HG03039 (cell line): ENCODE results near the gene HOOK1.
A peak's percentile ranks its signal among the peaks of the same experiment; 100 is the strongest.

Experiments used
- ATAC-seq: cut with Tn5 transposase; IDR thresholded peaks from one replicate; pipeline ENCODE4 v1.9.1; 2021; ENCODE audit warnings: mild to moderate bottlenecking, moderate library complexity; ENCODE audit not compliant: unreplicated experiment

The HOOK1 gene

GRCh38 chr1:59814901-59815825 lies at the start of gene HOOK1:
HOOK1 (plus strand) TSS chr1:59814949; CDS start chr1:59815118, 169 bp downstream.
- no peak for ATAC-seq

GRCh38 chr1:59765011-59765730 lies 49.6 kb upstream of the HOOK1 start:
- no peak for ATAC-seq

GRCh38 chr1:59766227-59766855 lies 48.4 kb upstream of the HOOK1 start:
- ATAC-seq: no peak

- ATAC-seq: no peak
Measured at GRCh38 chr1:59767119-59767518, 47.6 kb upstream of the HOOK1 start.

GRCh38 chr1:59768792-59769735 lies 45.7 kb upstream of the HOOK1 start:
- no peak for ATAC-seq

- ATAC-seq: no peak
Measured at GRCh38 chr1:59769736-59770095, 45.0 kb upstream of the HOOK1 start.

- no peak for ATAC-seq
Measured at GRCh38 chr1:59771361-59771760, 43.4 kb upstream of the HOOK1 start.

- ATAC-seq: no peak
Measured at GRCh38 chr1:59775480-59775879, 39.3 kb upstream of the HOOK1 start.

- ATAC-seq: no peak
Measured at GRCh38 chr1:59776960-59777852, 37.5 kb upstream of the HOOK1 start.

GRCh38 chr1:59779949-59780348 lies 34.8 kb upstream of the HOOK1 start:
- no peak for ATAC-seq

GRCh38 chr1:59788825-59789224 lies 25.9 kb upstream of the HOOK1 start:
- no peak for ATAC-seq

GRCh38 chr1:59798600-59798999 lies 16.1 kb upstream of the HOOK1 start:
- ATAC-seq: no peak

GRCh38 chr1:59803458-59804038 lies 11.2 kb upstream of the HOOK1 start:
- no peak for ATAC-seq

GRCh38 chr1:59804301-59804700 lies 10.4 kb upstream of the HOOK1 start:
- ATAC-seq: no peak

GRCh38 chr1:59805554-59805953 lies 9.2 kb upstream of the HOOK1 start:
- ATAC-seq: no peak

- ATAC-seq: peak; percentile 98
Measured at GRCh38 chr1:59814180-59814900, 409 bp upstream of the HOOK1 start.

- ATAC-seq: no peak
Measured at GRCh38 chr1:59815892-59816291, 1.1 kb downstream of the HOOK1 start.

GRCh38 chr1:59816318-59816878 lies 1.6 kb downstream of the HOOK1 start:
- ATAC-seq: no peak
